Mesenchymal stem cell (in vitro differentiated cells and primary cell): ENCODE results near the gene SIM2.
A peak's percentile ranks its signal among the peaks of the same experiment; 100 is the strongest.

ENCODE experiments used
- DNase-seq: peaks from one replicate; pipeline ENCODE4 v3.0.0-alpha.2; 2013
- H2AFZ ChIP-seq: one replicate; pipeline ENCODE4 v1.6.1; 2013; ENCODE audit warnings: low read depth, mild to moderate bottlenecking, control low read depth, inconsistent platforms, low read length, moderate library complexity
- H2AK5ac ChIP-seq: 2 replicates; pipeline ENCODE4 v1.6.1; 2013; ENCODE audit warnings: low read length, moderate library complexity, mild to moderate bottlenecking, inconsistent platforms; ENCODE audit not compliant: severe bottlenecking
- H2BK120ac ChIP-seq: one replicate; pipeline ENCODE4 v1.6.1; 2013; ENCODE audit warnings: low read depth, mild to moderate bottlenecking, inconsistent platforms, low read length, moderate library complexity
- H2BK12ac ChIP-seq, 2 experiments: one replicate each; pipeline ENCODE4 v1.6.1; 2013; ENCODE audit warnings: inconsistent platforms in 2 of 2, low read length in 2 of 2, mild to moderate bottlenecking in 2 of 2, moderate library complexity in 2 of 2, control low read depth in 1 of 2
- H2BK15ac ChIP-seq: one replicate; pipeline ENCODE4 v1.6.1; 2013; ENCODE audit warnings: mild to moderate bottlenecking, low read depth, inconsistent platforms; ENCODE audit not compliant: poor library complexity, severe bottlenecking
- H2BK5ac ChIP-seq: 2 replicates; pipeline ENCODE4 v1.6.1; 2013; ENCODE audit warnings: low read depth, mild to moderate bottlenecking, low read length, control low read depth, inconsistent platforms; ENCODE audit not compliant: poor library complexity, severe bottlenecking
- H3K14ac ChIP-seq, 2 experiments: one replicate each; pipeline ENCODE4 v1.6.1; 2013; ENCODE audit warnings: inconsistent platforms in 2 of 2, low read length in 2 of 2, control low read depth in 1 of 2, mild to moderate bottlenecking in 1 of 2, moderate library complexity in 1 of 2
- H3K18ac ChIP-seq, 2 experiments: one replicate each; pipeline ENCODE4 v1.6.1; 2013; ENCODE audit warnings: inconsistent platforms in 2 of 2, low read length in 2 of 2, control low read depth in 1 of 2, low read depth in 1 of 2, mild to moderate bottlenecking in 1 of 2
- H3K23ac ChIP-seq, 2 experiments: one replicate each; pipeline ENCODE4 v1.6.1; 2013; ENCODE audit warnings: inconsistent platforms in 2 of 2, low read length in 2 of 2, mild to moderate bottlenecking in 2 of 2, moderate library complexity in 2 of 2, control low read depth in 1 of 2
- H3K27ac ChIP-seq: 2 replicates; pipeline ENCODE4 v1.5.1; 2013; ENCODE audit warnings: mild to moderate bottlenecking, moderate library complexity, low read length, control low read depth, inconsistent platforms; ENCODE audit not compliant: poor library complexity, severe bottlenecking
- H3K27me3 ChIP-seq, 2 experiments: 2 replicates each; pipeline versions ENCODE4 v1.6.1 to v1.7.0; 2013; ENCODE audit warnings: low read length in 2 of 2, mild to moderate bottlenecking in 2 of 2, moderate library complexity in 2 of 2, control low read depth in 1 of 2, inconsistent platforms in 1 of 2; ENCODE audit not compliant: control insufficient read depth in 1 of 2, insufficient read depth in 1 of 2
- H3K36me3 ChIP-seq, 2 experiments: 2 replicates each; pipeline versions ENCODE4 v1.6.1 to v1.7.0; 2013; ENCODE audit warnings: low read length in 2 of 2, control low read depth in 1 of 2, inconsistent platforms in 1 of 2, low read depth in 1 of 2, mild to moderate bottlenecking in 1 of 2; ENCODE audit not compliant: insufficient read depth in 2 of 2, control insufficient read depth in 1 of 2
- H3K4ac ChIP-seq, 2 experiments: one replicate each; pipeline ENCODE4 v1.6.1; 2013; ENCODE audit warnings: inconsistent platforms in 2 of 2, low read length in 2 of 2, mild to moderate bottlenecking in 2 of 2, moderate library complexity in 2 of 2, control low read depth in 1 of 2, low read depth in 1 of 2
- H3K4me1 ChIP-seq: 2 replicates; pipeline ENCODE4 v1.6.1; 2013; ENCODE audit warnings: low read depth, low read length, control low read depth; ENCODE audit not compliant: control insufficient read depth, insufficient read depth
- H3K4me2 ChIP-seq: 2 replicates; pipeline ENCODE4 v1.6.1; 2013; ENCODE audit warnings: low read length, mild to moderate bottlenecking, inconsistent platforms; ENCODE audit not compliant: poor library complexity, severe bottlenecking
- H3K4me3 ChIP-seq, 2 experiments: 2 replicates each; pipeline versions ENCODE4 v1.5.1 to v1.7.0; 2013; ENCODE audit warnings: low read length in 2 of 2, mild to moderate bottlenecking in 2 of 2, control low read depth in 1 of 2, low read depth in 1 of 2; ENCODE audit not compliant: insufficient read depth in 1 of 2
- H3K79me1 ChIP-seq: replicated peaks from 2 replicates; pipeline ENCODE4 v1.6.1; 2013; ENCODE audit warnings: mild to moderate bottlenecking, control low read depth, low read length, inconsistent platforms; ENCODE audit not compliant: poor library complexity, severe bottlenecking
- H3K9ac ChIP-seq: 2 replicates; pipeline ENCODE4 v1.7.0; 2013; ENCODE audit warnings: mild to moderate bottlenecking, low read length, moderate library complexity
- H3K9me3 ChIP-seq: 2 replicates; pipeline ENCODE4 v1.7.0; 2013; ENCODE audit warnings: mild to moderate bottlenecking, low read length; ENCODE audit not compliant: control insufficient read depth
- H4K8ac ChIP-seq: one replicate; pipeline ENCODE4 v1.6.1; 2013; ENCODE audit warnings: inconsistent platforms, mild to moderate bottlenecking, low read length, moderate library complexity
- H4K91ac ChIP-seq: one replicate; pipeline ENCODE4 v1.6.1; 2013; ENCODE audit warnings: mild to moderate bottlenecking, low read length, inconsistent platforms
- WGBS: methylation state at CpG from one replicate; pipeline ENCODE4 v1.1.7; 2013; ENCODE audit warnings: mixed read lengths; 5-methylcytosine and 5-hydroxymethylcytosine counted together

The SIM2 gene

GRCh38 chr21:36709030-36709867 is 10.3 kb downstream of the SIM2 start:
- Histone ChIP-seq H2BK120ac (no peak overlapping the region), H2AFZ (no peak overlapping the region), H3K4me1 (peaks cover 46% of the 10 kb centered on the region), H3K9ac (no peak overlapping the region), H2BK5ac (no peak overlapping the region), H3K36me3 (no peaks in the 10 kb centered on the region), H4K91ac (no peak overlapping the region), H2BK15ac (no peak overlapping the region), H3K79me1 (no peaks in the 10 kb centered on the region), H3K14ac (peak overlapping the region in 1 of 2 experiments; percentile 42), H4K8ac (no peak overlapping the region), H2AK5ac (no peak overlapping the region), H3K9me3 (no peaks in the 10 kb centered on the region), H3K4me3 (peak overlapping the region in 1 of 2 experiments; percentile 28), H2BK12ac (no peak overlapping the region), H3K27ac (no peak overlapping the region), H3K4ac (no peak overlapping the region), H3K27me3 (peaks cover 74 to 92% of the 10 kb centered on the region in 2 experiments), H3K4me2 (peak overlapping the region; percentile 65), H3K23ac (peak overlapping the region in 1 of 2 experiments; percentile 72), H3K18ac (no peak overlapping the region)
- 3% methylated on average over 36 of the region's 55 CpGs for WGBS
- no peak for DNase-seq

- Histone ChIP-seq H3K36me3 (no peaks in the 10 kb centered on the region), H2BK120ac (no peak overlapping the region), H3K4me2 (peak overlapping the region; percentile 64), H3K23ac (peak overlapping the region in 1 of 2 experiments; percentile 77), H2AK5ac (no peak overlapping the region), H3K9ac (no peak overlapping the region), H2BK12ac (no peak overlapping the region), H3K14ac (no peak overlapping the region), H3K9me3 (no peaks in the 10 kb centered on the region), H3K18ac (no peak overlapping the region), H3K27me3 (peaks cover 73 to 92% of the 10 kb centered on the region in 2 experiments), H2BK15ac (no peak overlapping the region), H4K91ac (no peak overlapping the region), H3K27ac (no peak overlapping the region), H3K4me1 (peaks cover 38% of the 10 kb centered on the region), H3K4me3 (no peak overlapping the region), H4K8ac (no peak overlapping the region), H3K79me1 (no peaks in the 10 kb centered on the region), H2BK5ac (no peak overlapping the region), H2AFZ (no peak overlapping the region), H3K4ac (no peak overlapping the region)
- WGBS = 10% methylated on average over 28 of the region's 38 CpGs
- no peak for DNase-seq
These were observed 11.2 kb downstream of the SIM2 start for GRCh38 chr21:36709868-36710728.

GRCh38 chr21:36710729-36711048 is 11.8 kb downstream of the SIM2 start:
- Histone ChIP-seq H2AFZ (no peak overlapping the region), H4K8ac (no peak overlapping the region), H3K27me3 (peaks cover 67 to 92% of the 10 kb centered on the region in 2 experiments), H2BK12ac (no peak overlapping the region), H3K4me1 (peaks cover 35% of the 10 kb centered on the region), H3K27ac (no peak overlapping the region), H3K4me2 (peak overlapping the region; percentile 64), H2BK120ac (no peak overlapping the region), H3K9ac (no peak overlapping the region), H3K79me1 (no peaks in the 10 kb centered on the region), H3K36me3 (no peaks in the 10 kb centered on the region), H3K14ac (no peak overlapping the region), H3K18ac (no peak overlapping the region), H2BK5ac (no peak overlapping the region), H4K91ac (no peak overlapping the region), H3K4ac (no peak overlapping the region), H3K4me3 (no peak overlapping the region), H2BK15ac (no peak overlapping the region), H3K23ac (no peak overlapping the region), H2AK5ac (no peak overlapping the region), H3K9me3 (no peaks in the 10 kb centered on the region)
- whole genome bisulfite sequencing = 3% methylated on average over 6 of the region's 13 CpGs
- DNase-seq = no peak

- Histone ChIP-seq H2BK5ac (no peak overlapping the region), H4K91ac (no peak overlapping the region), H2AK5ac (no peak overlapping the region), H2BK120ac (no peak overlapping the region), H3K14ac (no peak overlapping the region), H3K27ac (no peak overlapping the region), H2BK15ac (no peak overlapping the region), H3K4me2 (no peak overlapping the region), H3K4ac (no peak overlapping the region), H3K79me1 (no peaks in the 10 kb centered on the region), H2AFZ (no peak overlapping the region), H3K4me3 (no peak overlapping the region), H3K9ac (no peak overlapping the region), H3K27me3 (peaks cover 40 to 87% of the 10 kb centered on the region in 2 experiments), H2BK12ac (no peak overlapping the region), H3K4me1 (peaks cover 14% of the 10 kb centered on the region), H4K8ac (no peak overlapping the region), H3K9me3 (no peaks in the 10 kb centered on the region), H3K36me3 (no peaks in the 10 kb centered on the region), H3K18ac (no peak overlapping the region), H3K23ac (no peak overlapping the region)
- no peak for DNase-seq
- 93% methylated on average over 2 of the region's 3 CpGs for WGBS
These were observed 14.8 kb downstream of the SIM2 start for GRCh38 chr21:36713746-36714145.
